ENCODE data around the gene ACTR3C.

Gene ACTR3C

GRCh38 chr7:150322833-150323681 lies at the start of gene ACTR3C, which contains the start of gene LRRC61:
ACTR3C (minus strand) TSS chr7:150323545; CDS start chr7:150295296, 28,249 bp downstream.
LRRC61 (plus strand) TSS chr7:150323355; CDS start chr7:150336862, 13,507 bp downstream.
- H3K4me3 ChIP-seq (ENCODE audit: low read depth, low read length) = peak within 1 kb of the TSS; percentile 44
- DNase-seq (ENCODE audit: low read depth) = no peak
- no peak for TF ChIP-seq CTCF (IDR thresholded peaks at IDR 0.05; ENCODE audit: low read depth, low read length, missing control alignments)
- in situ Hi-C loops (cut with HindIII; ENCODE audit: low sequenced_read_pairs) = no loop called here

- H3K4me3 ChIP-seq (ENCODE audit: low read depth, low read length) = no peak overlapping the region
- no peak for DNase-seq (ENCODE audit: low read depth)
- no peak for TF ChIP-seq CTCF (IDR thresholded peaks at IDR 0.05; ENCODE audit: low read depth, low read length, missing control alignments)
- in situ Hi-C loops (cut with HindIII; ENCODE audit: low sequenced_read_pairs) = no loop called here
Measured at GRCh38 chr7:150372271-150373048, 49.1 kb upstream of the ACTR3C start.

- H3K4me3 ChIP-seq (ENCODE audit: low read depth, low read length) = no peak overlapping the region
- in situ Hi-C loops (cut with HindIII; ENCODE audit: low sequenced_read_pairs) = no loop called here
- DNase-seq (ENCODE audit: low read depth) = no peak
- no peak for TF ChIP-seq CTCF (IDR thresholded peaks at IDR 0.05; ENCODE audit: low read depth, low read length, missing control alignments)
Measured at GRCh38 chr7:150371996-150372270, 48.6 kb upstream of the ACTR3C start.

- in situ Hi-C loops (cut with HindIII; ENCODE audit: low sequenced_read_pairs) = no loop called here
- no peak for TF ChIP-seq CTCF (IDR thresholded peaks at IDR 0.05; ENCODE audit: low read depth, low read length, missing control alignments)
- no peak for DNase-seq (ENCODE audit: low read depth)
- H3K4me3 ChIP-seq (ENCODE audit: low read depth, low read length) = no peak overlapping the region
Measured at GRCh38 chr7:150371131-150371995, 48.0 kb upstream of the ACTR3C start.

GRCh38 chr7:150370612-150371071 lies 47.3 kb upstream of the ACTR3C start:
- no peak overlapping the region for H3K4me3 ChIP-seq (ENCODE audit: low read depth, low read length)
- in situ Hi-C loops (cut with HindIII; ENCODE audit: low sequenced_read_pairs) = no loop called here
- no peak for DNase-seq (ENCODE audit: low read depth)
- TF ChIP-seq CTCF (IDR thresholded peaks at IDR 0.05; ENCODE audit: low read depth, low read length, missing control alignments) = no peak

All from astrocyte of the cerebellum (primary cell).